ENCODE results near the gene RAB11FIP4.

Gene RAB11FIP4

DNA sequence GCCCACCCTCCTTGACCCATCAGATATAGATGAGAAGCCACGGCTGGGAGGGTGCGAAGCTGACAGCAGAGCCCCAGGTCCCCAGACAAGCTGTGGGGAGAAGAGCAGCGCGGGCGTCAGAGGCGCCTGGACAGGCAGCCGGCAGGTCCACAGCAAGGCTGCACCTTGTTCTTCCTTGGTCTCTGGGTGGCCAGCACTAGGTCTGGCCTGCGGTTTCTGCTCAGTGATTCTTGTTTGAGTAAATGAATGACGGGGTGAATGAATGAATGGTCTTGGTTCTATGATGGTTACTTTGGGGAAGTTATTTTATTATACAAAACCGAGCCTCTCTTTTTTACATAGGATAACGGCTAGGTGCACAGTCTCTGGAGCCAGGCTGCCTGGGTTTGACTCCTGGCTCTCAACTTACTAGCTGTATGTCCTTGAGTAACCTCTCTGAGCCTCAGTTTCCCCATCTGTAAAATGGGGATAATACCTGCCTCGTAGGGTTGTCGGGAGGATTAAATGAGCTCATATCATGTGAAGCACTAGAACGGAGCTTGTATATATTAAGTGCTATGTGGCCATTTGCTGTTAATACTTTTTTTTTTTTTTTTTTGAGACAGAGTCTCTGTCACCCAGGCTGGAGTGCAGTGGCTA lies 86.1 kb downstream of the RAB11FIP4 start:
- no peak overlapping the region for H3K4me3 ChIP-seq (replicated peaks; ENCODE audit: low read depth, low read length)
- DNase-seq (ENCODE audit: extremely low read depth, low read depth), result no peak
- no peak for TF ChIP-seq CTCF (IDR thresholded peaks at IDR 0.05; ENCODE audit: low read depth, low read length, missing control alignments)

DNA sequence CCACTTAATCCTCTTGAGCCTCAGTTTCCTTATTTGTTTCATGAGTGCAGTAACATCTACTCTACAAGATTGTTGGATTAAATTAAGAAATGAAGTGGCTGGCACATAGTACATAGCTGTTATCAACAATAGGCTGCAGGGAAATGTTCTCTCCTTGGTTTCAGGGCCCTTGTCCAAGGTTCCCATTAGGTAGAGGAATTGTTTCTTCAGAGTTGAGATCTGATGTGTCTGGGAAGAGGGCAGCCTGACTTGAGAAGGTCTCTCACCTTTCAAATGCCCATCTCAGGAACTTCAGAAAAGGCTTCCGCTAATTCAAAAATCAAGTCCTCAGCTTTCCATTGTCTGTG lies 87.6 kb downstream of the RAB11FIP4 start:
- no peak for DNase-seq (ENCODE audit: extremely low read depth, low read depth)
- TF ChIP-seq CTCF (IDR thresholded peaks at IDR 0.05; ENCODE audit: low read depth, low read length, missing control alignments), result no peak
- H3K4me3 ChIP-seq (replicated peaks; ENCODE audit: low read depth, low read length), result no peak overlapping the region

GRCh38 chr17:31479524-31479923 lies 88.0 kb downstream of the RAB11FIP4 start:
- H3K4me3 ChIP-seq (replicated peaks; ENCODE audit: low read depth, low read length), result no peak overlapping the region
- no peak for DNase-seq (ENCODE audit: extremely low read depth, low read depth)
- TF ChIP-seq CTCF (IDR thresholded peaks at IDR 0.05; ENCODE audit: low read depth, low read length, missing control alignments), result no peak

DNA sequence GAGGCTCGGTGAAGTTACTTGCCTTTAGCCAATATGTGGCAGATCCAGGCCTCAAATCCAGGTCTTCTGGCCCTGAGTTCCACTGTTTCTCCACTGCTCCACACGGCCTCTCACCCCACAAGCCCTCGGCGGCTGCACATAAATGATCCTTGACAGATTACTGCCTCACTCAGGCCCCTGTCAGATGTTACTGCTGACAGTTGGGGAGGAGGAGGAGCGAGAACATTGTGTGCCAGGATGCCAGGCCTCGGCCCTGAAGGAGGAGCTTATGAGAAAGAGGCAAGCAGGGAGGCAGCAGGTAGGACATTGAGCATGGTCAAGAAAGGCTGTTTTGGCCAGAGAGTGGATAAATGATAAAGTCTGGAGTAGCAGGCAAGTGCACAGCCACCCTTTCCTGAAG lies 88.6 kb downstream of the RAB11FIP4 start:
- DNase-seq (ENCODE audit: extremely low read depth, low read depth), result no peak
- no peak for TF ChIP-seq CTCF (IDR thresholded peaks at IDR 0.05; ENCODE audit: low read depth, low read length, missing control alignments)
- no peak overlapping the region for H3K4me3 ChIP-seq (replicated peaks; ENCODE audit: low read depth, low read length)

GRCh38 chr17:31480904-31481782 lies 89.7 kb downstream of the RAB11FIP4 start:
- H3K4me3 ChIP-seq (replicated peaks; ENCODE audit: low read depth, low read length), result no peak overlapping the region
- no peak for TF ChIP-seq CTCF (IDR thresholded peaks at IDR 0.05; ENCODE audit: low read depth, low read length, missing control alignments)
- DNase-seq (ENCODE audit: extremely low read depth, low read depth), result no peak

- DNase-seq (ENCODE audit: extremely low read depth, low read depth), result no peak
- no peak for TF ChIP-seq CTCF (IDR thresholded peaks at IDR 0.05; ENCODE audit: low read depth, low read length, missing control alignments)
Observed at GRCh38 chr17:31481783-31482081, 90.3 kb downstream of the RAB11FIP4 start.

More at GRCh38 chr17:31481783-31482081, 90.3 kb downstream of the RAB11FIP4 start:
- no peak overlapping the region for H3K4me3 ChIP-seq (replicated peaks; ENCODE audit: low read depth, low read length)

All from HFF-Myc (cell line).